GM19193 (cell line): ENCODE measurements around the gene SDF4.

Experiments used
- POLR2A ChIP-seq: IDR thresholded peaks from 4 replicates; pipeline ENCODE4 v1.6.1; 2011; ENCODE audit not compliant: insufficient read depth, insufficient read length; ENCODE audit errors: extremely low read depth

SDF4 gene

DNA sequence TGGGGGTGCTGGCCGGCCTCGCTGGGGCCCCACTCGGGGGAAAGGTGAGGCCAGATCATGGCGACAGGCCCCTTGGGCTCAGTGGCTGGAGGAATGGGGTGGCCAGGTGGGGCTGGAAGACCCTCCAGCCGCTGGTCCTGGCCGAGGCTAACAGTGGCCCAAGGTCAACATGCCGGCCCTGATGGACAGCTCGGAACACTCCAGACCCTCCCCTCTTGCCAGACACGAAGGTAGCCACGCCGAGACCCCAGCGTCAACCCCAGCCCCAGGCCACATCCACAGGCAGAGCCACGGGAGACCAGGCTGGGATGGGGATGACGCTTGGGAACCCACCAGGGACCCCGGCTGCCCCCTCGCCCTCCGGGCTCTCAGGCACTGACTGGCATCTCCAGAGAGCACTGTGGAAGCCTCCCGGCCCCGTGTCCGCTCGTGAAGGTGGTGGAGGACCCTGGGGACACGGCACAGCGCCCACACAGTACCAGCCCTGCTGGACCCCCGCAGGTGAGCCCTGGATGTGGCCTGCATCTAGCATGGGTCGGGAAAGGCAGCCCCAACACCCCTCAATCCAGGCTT lies 15.6 kb upstream of the SDF4 start:
- no peak for TF ChIP-seq POLR2A

DNA sequence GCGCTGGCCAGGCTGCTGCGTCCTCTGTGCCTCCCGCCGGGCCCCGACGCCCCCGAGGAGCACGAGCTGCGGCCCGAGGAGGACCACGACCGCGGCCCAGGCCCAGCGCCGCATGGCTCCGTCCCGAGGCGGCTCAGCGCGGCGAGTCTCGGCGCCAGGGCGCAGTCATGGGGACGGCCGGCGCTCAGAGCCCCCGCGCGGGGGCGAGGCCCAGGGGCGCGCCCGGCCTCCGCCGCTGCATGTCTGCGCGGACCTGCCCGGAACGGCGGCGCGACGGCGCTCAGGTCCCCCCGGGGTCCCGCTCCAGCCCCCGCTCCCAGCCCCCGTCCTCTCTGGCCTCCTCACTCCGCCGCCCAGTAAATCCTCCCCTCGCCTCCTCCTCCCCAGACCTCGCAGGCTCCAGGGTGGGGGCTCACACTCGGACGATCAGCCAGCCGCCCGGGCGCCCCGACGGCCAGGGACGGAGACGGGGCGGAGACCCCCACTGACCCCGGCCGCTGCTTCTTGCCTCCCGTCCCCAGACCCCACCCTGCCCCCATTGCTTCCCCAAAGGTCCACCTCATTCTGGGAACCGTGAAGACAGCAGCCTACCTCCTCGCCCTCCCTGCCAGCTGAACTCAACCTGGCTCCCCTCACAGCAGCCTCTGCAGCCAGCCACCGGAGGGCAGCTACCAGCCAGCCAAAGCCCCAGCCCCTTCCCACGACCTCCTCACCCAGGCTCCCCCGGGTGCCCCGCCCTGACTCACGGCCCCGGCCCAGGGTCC lies 15.0 kb upstream of the SDF4 start, which contains the start of gene C1QTNF12:
Gene C1QTNF12 (minus strand): TSS at position 146 of the 764 bp plus-strand sequence. CDS start 32 bp downstream, at position 114.
- no peak for TF ChIP-seq POLR2A

DNA sequence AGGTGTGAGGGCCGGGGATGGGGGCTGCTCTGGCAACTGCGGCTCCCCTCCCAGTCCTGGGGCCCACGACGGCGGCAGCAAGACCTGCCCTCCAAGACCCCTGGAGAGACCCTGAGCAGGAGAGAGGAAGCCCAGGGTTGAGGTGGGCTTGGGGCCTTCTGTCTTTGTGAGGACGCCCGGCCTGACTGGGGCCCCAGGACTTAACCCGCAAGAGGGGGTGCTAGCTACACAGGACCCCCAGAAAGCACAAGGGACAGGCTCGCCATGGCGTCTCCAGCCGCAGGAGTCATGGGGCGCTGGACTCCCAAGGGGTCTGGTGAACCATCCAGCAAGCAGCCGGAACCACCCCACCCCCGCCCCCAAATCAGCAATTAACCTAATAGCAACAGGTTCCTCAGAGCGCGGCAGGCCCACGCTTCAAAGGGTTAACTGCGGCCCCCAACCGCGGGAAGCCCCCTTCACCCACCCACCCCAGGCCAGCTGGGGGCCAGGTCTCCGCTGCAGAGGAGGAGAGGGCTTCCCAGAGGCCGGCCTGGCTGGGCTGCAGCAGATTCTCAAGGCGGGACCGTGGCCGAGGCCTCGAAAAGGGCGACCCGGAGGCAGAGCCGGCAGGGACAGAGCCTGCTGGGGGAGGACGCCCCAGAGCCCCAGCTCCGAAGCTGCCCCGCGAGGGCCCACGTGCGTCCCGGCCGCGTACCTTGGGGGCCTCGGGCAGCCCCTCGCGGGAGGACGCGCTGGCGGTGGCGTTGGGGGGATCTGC lies 14.2 kb upstream of the SDF4 start:
- no peak for TF ChIP-seq POLR2A

DNA sequence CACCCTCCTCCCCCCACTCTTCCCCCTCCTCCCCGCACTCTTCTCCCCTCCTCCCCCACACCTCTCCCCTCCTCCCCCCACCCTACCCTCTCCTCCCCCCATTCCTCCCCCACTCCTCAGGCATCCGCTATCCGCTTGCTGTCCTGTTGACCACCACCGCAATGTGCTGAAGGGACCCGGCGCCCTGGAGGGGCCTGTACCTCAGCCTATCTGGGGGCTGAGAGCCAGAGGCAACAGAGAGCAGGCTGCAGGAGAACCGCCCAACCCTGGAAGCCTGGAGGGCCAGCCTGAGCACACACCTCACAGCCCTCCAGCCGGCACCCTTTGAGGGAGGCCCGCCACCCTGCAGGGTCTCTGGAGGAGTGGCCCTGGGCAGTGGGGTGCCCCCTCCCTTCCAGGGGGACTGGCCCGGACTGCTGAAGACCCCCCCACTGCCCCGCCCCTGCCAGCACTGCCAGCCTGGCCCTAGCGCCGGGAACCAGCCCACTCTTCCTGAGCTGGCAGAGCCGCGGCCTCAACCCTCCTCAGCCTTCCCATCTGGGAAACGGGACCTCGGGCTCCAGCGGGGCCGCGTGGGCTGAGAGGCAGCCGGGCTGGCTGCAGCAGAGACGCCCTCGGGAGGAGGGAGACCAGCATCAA lies 13.5 kb upstream of the SDF4 start:
- TF ChIP-seq POLR2A, result no peak

- no peak for TF ChIP-seq POLR2A
Observed at GRCh38 chr1:1244192-1244811, 12.5 kb upstream of the SDF4 start.

- no peak for TF ChIP-seq POLR2A
Observed at GRCh38 chr1:1243807-1244191, 12.0 kb upstream of the SDF4 start.

DNA sequence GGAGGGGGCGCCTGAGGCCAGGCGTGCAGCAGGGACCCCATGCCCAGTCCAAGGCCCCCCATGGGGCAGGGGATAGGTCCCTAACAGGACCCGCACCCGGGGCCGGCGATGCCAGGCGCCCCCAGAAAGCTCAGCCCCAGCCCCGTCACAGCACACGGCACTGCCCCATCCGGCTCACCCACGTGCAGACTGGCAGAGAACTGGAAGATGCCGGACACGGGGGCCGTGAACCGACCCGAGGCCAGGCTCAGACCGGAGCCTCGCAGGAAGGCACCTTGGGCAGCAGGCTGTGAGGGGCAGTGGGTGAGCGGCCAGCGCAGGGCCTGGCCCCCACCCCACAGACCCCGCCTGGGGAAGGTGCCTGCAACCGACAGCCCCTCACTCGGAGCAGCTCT lies 11.5 kb upstream of the SDF4 start:
- TF ChIP-seq POLR2A, result no peak

- no peak for TF ChIP-seq POLR2A
Observed at GRCh38 chr1:1242461-1243265, 10.9 kb upstream of the SDF4 start.

DNA sequence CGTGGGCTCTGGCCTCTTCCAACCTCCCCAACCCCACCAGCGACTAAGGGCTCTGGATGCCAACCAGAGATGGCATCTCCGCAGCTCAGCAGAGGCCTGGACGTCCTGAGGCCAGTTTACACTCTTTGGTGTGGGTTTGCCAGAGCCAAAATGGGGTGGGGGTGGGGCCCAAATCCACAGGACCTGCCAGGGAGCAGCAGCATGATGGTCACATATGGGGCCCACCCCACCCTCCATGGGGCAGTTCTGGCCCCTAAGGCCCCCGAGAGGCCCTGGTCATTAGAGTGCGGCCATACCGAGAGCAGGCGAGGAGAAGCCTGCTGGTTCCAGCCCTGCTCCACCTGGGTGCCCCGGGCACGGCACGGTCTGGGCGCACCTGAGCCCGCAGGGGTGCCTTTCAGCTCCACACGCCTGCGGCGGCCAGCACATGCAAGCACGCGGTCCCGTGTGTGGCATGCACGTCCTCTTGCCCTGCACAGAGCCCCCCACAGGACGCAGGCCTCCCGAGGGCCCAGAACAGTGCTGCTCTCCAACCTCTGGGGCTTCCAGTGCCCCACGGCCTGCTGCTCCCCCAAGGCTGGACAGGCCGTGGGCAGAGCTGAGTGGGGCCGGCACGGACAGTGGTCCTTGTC lies 9.9 kb upstream of the SDF4 start:
- no peak for TF ChIP-seq POLR2A

GRCh38 chr1:1240822-1241587 lies 9.2 kb upstream of the SDF4 start:
- TF ChIP-seq POLR2A, result no peak

- no peak for TF ChIP-seq POLR2A
Observed at GRCh38 chr1:1240348-1240732, 8.5 kb upstream of the SDF4 start.

DNA sequence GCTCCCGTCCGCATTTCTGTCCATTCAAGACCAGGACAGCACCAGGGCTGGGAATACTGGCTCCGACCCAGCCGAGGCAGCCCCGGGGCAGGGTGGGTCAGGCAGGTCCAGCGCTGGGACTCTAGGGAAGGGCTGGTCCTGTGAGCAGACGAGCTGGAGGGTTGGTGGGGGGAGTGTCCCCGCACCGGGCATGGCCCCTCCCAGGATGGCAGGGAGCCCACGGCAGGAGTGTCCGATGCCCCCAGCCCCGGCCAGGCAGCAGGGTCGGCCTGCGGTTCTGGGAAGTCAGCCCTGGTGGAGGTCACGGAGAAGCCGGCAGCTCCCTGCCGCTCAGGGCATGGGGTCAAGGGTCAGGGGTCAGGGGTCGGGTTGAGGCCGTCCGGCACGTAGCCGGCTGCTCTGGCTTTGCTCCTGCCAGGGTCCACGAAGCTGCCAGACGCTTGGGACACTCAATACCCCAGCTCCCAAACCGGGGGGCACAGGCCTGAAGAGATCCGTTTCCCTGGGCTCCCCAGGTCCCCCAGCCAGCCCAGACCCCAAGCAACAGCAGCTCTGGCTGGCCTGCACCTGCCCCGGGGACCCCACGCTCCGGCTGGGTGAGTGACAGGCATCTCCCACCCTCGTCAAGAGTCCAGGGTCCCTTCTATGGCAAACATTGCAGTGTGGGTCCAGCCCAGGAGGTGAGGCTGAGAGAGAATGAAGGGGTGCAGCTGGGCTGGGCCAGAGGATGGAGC lies 8.0 kb upstream of the SDF4 start:
- no peak for TF ChIP-seq POLR2A

DNA sequence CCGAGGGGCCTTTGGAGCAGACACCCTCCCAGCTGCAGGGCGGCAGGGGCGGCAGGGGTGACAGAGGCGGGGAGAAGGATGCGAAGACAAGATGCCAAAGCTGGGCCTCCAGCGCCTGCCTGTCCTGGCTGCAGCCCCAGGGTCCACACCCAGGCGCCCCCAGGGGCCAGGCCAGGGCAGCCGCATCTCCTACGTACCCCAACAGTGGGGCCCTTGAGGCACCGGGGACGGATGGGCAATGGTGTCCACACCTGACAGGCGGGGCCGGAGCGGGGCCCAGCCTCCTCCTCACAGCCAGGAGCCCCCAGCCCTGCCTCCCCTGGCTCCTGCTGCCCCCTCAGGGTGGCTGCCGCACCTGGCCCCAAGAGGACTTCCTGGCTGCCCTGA lies 7.4 kb upstream of the SDF4 start:
- TF ChIP-seq POLR2A, result no peak

- no peak for TF ChIP-seq POLR2A
Observed at GRCh38 chr1:1238702-1239178, 6.9 kb upstream of the SDF4 start.
